Lung (tissue), 12 donors: ENCODE data around the gene ATP8B4. TPM values are rescaled to one million over a fixed set of nuclear protein-coding genes. Genes with fewer than 3 reads are reported as not detected.

Experiments used
- ATAC-seq: fragments of 200-7000 bp; cut with Tn5 transposase; one replicate; pipeline ENCODE4 v1.9.1; 2020; ENCODE audit warnings: moderate number of reproducible peaks; ENCODE audit not compliant: insufficient read depth, low FRiP score
- DNase-seq, 3 donors: peaks; one replicate each; pipeline ENCODE4 v3.0.0-alpha.2; 2013 to 2017
- H3K27ac ChIP-seq, 2 donors: one replicate each; pipeline ENCODE4 v1.5.1; 2013; ENCODE audit warnings: mild to moderate bottlenecking in 2 of 2, moderate library complexity in 2 of 2, control low read depth in 1 of 2, inconsistent platforms in 1 of 2, low read depth in 1 of 2, low read length in 1 of 2
- H3K27me3 ChIP-seq, 3 donors: one replicate each; pipeline ENCODE4 v1.5.1; 2013; ENCODE audit warnings: low read length in 2 of 3; ENCODE audit not compliant: control insufficient read depth in 3 of 3, insufficient read depth in 3 of 3
- H3K36me3 ChIP-seq, 4 donors: one replicate each; pipeline ENCODE4 v1.5.1; 2013; ENCODE audit warnings: low read length in 4 of 4, mild to moderate bottlenecking in 1 of 4, moderate library complexity in 1 of 4; ENCODE audit not compliant: control insufficient read depth in 4 of 4, insufficient read depth in 4 of 4
- H3K4me1 ChIP-seq, 5 donors: one replicate each; pipeline ENCODE4 v1.5.1; 2013; ENCODE audit warnings: low read length in 5 of 5, mild to moderate bottlenecking in 2 of 5, moderate library complexity in 1 of 5; ENCODE audit not compliant: control insufficient read depth in 5 of 5, insufficient read depth in 5 of 5
- H3K4me3 ChIP-seq: one replicate; pipeline ENCODE4 v1.5.1; 2013; ENCODE audit warnings: mild to moderate bottlenecking, control low read depth, moderate library complexity
- H3K9ac ChIP-seq, 2 donors: one replicate each; pipeline ENCODE4 v1.5.1; 2013; ENCODE audit warnings: low read length in 2 of 2, control low read depth in 1 of 2; ENCODE audit not compliant: insufficient read depth in 1 of 2
- H3K9me3 ChIP-seq, 4 donors: one replicate each; pipeline ENCODE4 v1.5.1; 2013; ENCODE audit warnings: low read length in 3 of 4, mild to moderate bottlenecking in 1 of 4, moderate library complexity in 1 of 4; ENCODE audit not compliant: control insufficient read depth in 4 of 4, insufficient read depth in 3 of 4
- WGBS, 2 donors: extraction: QIAGEN DNeasy Blood & Tissue Kit; methylation state at CpG; one replicate each; pipeline ENCODE4 v1.1.7; 2013; 5-methylcytosine and 5-hydroxymethylcytosine counted together
- polyA plus RNA-seq, 2 donors: library from polyadenylated mRNA; stranded (reverse); fragments of 200-250 nt; gene quantifications; one replicate each; pipeline ENCODE4 v1.2.1, GENCODE V29; 2013
- total RNA-seq, 2 donors: library from RNA; depleted of rRNA in 1 of 2; stranded (reverse); fragments of >200 nt in 1 of 2; gene quantifications; one replicate each; pipeline ENCODE4 v1.2.1, GENCODE V29; 2014 to 2021
- TF ChIP-seq, protein P1 (sequence below): IDR thresholded peaks from 2 replicates; pipeline ENCODE4 v1.5.1; 2012; ENCODE audit warnings: mild to moderate bottlenecking; ENCODE audit errors: control extremely low read depth, extremely low read depth
- donor health status: control.
- donor health status: control.
- donor health status: Bipolar disorder and iron deficiency.
- donor health status: healthy.
- donor health status: DM: yes; HTN: yes; CAD: no.

ATP8B4 gene
- total and polyA plus RNA-seq, 4 donors, result 1.6 to 23.1 (median 3.3) TPM

DNA sequence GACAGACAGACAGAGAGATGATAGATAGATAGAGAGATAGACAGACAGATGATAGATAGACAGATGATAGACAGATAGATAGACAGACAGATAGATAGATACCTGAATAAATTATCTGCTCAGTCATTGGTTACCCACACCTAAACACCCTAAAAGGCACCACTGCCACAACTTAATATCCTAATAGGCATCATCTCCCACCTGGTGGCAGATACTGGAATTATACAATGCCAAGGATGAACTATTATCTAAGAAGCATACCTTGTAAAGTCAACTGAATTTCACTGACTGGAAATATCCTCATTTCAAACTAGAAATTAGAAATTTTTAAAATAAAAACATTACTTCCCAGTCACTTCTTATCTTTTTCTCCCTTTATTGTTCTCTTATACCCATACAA lies 19.4 kb upstream of the ATP8B4 start:
- H3K27ac ChIP-seq, result no peak overlapping the region
- TF ChIP-seq, protein P1, sequence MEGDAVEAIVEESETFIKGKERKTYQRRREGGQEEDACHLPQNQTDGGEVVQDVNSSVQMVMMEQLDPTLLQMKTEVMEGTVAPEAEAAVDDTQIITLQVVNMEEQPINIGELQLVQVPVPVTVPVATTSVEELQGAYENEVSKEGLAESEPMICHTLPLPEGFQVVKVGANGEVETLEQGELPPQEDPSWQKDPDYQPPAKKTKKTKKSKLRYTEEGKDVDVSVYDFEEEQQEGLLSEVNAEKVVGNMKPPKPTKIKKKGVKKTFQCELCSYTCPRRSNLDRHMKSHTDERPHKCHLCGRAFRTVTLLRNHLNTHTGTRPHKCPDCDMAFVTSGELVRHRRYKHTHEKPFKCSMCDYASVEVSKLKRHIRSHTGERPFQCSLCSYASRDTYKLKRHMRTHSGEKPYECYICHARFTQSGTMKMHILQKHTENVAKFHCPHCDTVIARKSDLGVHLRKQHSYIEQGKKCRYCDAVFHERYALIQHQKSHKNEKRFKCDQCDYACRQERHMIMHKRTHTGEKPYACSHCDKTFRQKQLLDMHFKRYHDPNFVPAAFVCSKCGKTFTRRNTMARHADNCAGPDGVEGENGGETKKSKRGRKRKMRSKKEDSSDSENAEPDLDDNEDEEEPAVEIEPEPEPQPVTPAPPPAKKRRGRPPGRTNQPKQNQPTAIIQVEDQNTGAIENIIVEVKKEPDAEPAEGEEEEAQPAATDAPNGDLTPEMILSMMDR, result no peak
- no peaks in the 10 kb centered on the region for H3K27me3 ChIP-seq
- DNase-seq, result no peak
- H3K9me3 ChIP-seq, result no peaks in the 10 kb centered on the region
- H3K4me3 ChIP-seq, result no peak overlapping the region
- no peak for ATAC-seq
- H3K9ac ChIP-seq, result no peak overlapping the region
- H3K4me1 ChIP-seq, result peaks cover 0 to 2% (median 0%) of the 10 kb centered on the region in 5 donors
- H3K36me3 ChIP-seq, result no peaks in the 10 kb centered on the region

GRCh38 chr15:50137893-50138292 lies 18.9 kb upstream of the ATP8B4 start:
- DNase-seq (no peak), ATAC-seq (no peak)
- TF ChIP-seq, protein P1, result no peak
- WGBS, 2 donors, result 91 to 100% methylated on average over 2 of the region's 2 CpGs
- no peaks in the 10 kb centered on the region for H3K9me3 ChIP-seq
- H3K36me3 ChIP-seq, result no peaks in the 10 kb centered on the region
- no peak overlapping the region for H3K27ac ChIP-seq
- H3K4me3 ChIP-seq, result no peak overlapping the region
- peaks cover 0 to 2% (median 0%) of the 10 kb centered on the region in 5 donors for H3K4me1 ChIP-seq
- no peaks in the 10 kb centered on the region for H3K27me3 ChIP-seq
- H3K9ac ChIP-seq, result no peak overlapping the region

DNA sequence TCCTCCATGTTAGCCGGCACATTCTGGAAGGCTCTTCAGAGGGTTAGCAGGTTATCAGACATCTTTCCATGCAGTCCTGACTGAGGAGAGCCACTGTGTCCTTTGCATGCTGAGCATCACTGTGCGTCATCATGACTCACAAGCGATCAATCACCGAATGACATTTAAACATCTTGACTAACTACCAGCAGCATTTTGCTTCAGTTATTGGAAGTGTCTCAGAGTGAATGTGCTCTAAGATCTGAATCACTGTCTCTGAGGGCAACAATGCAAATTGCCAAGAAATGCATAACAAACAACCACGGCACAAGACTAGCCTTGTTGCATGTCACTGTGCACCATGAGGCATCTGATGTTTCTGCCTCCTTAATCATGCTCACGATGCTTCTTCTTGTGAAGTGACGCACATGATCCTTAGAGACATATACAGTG lies 18.3 kb upstream of the ATP8B4 start:
- H3K27me3 ChIP-seq, result no peaks in the 10 kb centered on the region
- peaks cover 0 to 2% (median 0%) of the 10 kb centered on the region in 5 donors for H3K4me1 ChIP-seq
- no peak overlapping the region for H3K9ac ChIP-seq
- no peak overlapping the region for H3K4me3 ChIP-seq
- ATAC-seq (no peak), DNase-seq (no peak)
- no peaks in the 10 kb centered on the region for H3K36me3 ChIP-seq
- 79 to 90% methylated on average over 7 of the region's 7 CpGs for WGBS, 2 donors
- no peaks in the 10 kb centered on the region for H3K9me3 ChIP-seq
- H3K27ac ChIP-seq, result no peak overlapping the region
- TF ChIP-seq, protein P1, result no peak

DNA sequence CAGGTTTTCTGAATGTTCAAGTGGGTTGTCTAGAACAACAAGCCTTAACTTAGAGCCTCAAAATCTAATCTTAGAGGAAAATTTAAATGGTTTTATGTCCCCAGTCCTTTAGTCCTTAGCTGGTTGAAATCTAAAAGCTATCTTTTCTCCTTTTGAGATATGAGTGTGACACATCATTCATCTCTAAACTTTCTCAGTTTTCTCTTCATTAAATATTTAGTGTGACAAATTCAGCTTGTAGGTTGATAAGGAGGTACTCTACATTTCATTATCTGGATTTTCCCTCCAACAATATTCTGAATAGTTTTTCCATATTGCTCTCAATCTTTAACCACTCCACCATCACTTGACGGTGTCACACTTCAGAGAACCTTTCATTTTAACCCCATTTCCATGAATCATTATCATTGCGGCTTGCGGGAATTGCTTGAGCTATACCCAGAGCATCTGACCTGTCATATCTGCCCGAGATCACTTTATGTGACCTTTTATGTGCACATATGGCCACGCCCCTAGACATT lies 16.1 kb upstream of the ATP8B4 start:
- Histone ChIP-seq H3K4me3 (no peak overlapping the region), H3K27ac (no peak overlapping the region), H3K27me3 (no peaks in the 10 kb centered on the region), H3K9me3 (no peaks in the 10 kb centered on the region), H3K36me3 (no peaks in the 10 kb centered on the region), H3K9ac (no peak overlapping the region), H3K4me1 (no peaks in the 10 kb centered on the region)
- ATAC-seq (no peak), DNase-seq (no peak)
- 51 to 73% methylated on average over 5 of the region's 5 CpGs for WGBS, 2 donors
- TF ChIP-seq, protein P1, result no peak
